Stimulated activated CD4-positive, alpha-beta T cell treated with anti-CD3 and anti-CD28 coated beads, Interleukin-4, amount 100 ng/mL, for 1 hour (primary cell): ENCODE data around the gene VPS41.

Experiments used
- DNase-seq: peaks from one replicate; pipeline ENCODE4 v3.0.0-alpha.2; 2020

The VPS41 gene

DNA sequence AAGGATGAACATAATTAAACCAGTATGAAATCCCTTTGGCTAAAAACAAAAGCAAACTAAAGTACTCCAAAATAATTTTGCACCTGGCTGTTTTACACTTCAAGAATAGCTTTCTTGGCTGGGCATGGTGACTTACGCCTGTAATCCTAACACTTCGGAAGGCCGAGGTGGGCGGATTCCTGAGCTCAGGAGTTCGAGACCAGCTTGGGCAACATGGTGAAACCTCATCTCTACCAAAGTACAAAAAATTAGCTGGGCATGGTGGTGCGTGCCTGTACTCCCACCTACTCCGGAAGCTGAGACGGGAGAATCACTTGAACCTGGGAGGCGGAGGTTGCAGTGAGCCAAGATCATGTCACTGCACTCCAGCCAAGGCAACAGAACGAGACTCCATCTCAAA is 185.7 kb downstream of the VPS41 start:
- no peak for DNase-seq

DNA sequence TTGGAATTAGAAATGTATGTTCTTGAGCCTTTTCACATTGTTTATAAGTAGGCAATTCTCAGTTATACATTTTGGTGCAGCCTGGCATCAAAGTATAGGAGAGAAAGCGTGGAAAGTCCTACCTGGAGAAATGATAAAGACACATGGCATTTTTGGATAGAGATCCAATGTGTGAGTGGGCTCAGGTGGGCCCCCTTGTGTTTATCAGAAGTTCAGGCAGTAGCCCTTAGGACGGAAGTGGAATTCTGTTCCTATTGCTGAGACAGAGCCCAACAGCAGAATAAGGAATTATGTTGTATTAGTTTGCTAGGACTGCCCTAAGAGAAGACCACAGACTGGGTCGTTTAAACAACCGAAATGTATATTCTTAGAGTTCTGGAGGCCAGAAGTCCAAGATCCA is 192.6 kb downstream of the VPS41 start:
- no peak for DNase-seq

DNA sequence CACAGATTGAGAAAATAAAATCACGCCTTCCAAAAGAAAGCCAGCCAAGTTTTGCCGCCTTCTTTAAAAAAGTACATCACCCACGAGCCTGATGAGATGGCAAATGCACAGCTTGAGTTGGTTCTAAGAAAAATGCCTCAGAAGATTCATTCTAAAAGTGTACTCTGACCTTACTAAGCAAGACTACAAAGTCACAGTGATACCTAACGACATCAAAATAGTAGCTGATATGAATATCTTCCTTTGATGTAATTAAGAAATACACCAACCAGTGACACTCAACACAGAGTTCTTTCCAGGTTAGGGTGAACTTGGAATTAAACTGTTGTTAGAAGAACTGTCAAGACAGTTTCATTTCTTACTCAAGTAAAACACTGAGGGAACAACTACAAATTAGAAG is 199.9 kb downstream of the VPS41 start:
- DNase-seq: no peak

DNA sequence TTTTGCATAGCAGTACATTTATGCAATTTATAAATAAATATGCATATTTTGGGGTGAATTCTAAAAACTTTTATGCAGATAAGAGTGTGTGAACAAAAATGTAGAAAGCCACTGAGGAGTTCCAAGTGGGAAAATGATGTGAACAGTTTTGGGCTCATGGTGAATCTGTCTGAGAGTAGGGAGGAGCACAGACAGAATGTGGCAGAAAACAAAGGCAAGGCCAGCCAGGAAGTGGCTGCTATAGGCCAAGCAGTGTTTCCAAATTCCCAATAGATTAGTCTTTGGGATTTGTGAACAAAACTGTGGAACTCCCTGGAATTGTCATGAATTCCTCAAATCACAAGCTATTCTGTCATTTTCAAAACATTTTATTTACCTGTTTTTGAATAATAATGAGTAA is 204.2 kb downstream of the VPS41 start:
- no peak for DNase-seq

DNA sequence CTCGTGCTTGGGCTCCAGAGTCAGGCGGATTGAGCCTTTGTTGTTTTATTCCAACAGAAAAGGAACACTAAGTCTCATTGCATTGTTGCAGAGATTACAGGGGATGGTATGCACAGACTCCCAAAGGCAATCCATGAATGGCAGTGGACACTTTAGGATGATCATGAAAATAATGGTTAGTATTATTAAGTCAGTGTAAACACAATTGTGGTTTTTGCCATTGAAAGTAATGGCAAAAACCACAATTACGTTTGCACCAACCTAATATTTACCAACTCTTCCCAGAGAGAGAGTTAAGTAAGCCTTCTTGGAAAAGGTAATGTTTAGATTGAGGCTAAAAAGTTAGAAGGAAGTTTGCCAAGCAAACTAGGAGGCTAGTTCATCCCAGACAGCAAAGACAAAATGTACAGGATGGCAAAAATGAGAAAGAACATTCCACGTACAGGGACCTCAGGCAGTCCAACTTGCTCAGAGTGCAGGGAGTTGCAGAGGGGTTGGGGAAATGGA is 204.9 kb downstream of the VPS41 start:
- no peak for DNase-seq

DNA sequence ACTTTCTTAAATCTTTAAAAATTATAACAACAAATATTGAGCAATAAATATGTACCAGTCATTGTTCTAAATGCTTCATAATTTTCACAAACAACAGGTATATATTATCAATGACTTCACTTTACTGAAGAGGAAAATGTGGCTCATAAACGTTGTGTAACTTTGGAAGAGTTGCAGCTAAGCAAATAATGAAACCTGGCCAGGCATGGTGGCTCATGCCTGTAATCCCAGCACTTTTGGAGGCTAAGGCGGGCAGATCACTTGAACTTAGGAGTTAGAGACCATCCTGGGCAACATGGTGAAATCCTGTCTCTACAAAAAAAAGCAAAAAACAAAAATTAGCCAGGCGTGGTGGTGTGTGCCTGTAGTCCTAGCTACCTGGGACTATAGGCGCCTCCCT is 205.9 kb downstream of the VPS41 start:
- no peak for DNase-seq

DNA sequence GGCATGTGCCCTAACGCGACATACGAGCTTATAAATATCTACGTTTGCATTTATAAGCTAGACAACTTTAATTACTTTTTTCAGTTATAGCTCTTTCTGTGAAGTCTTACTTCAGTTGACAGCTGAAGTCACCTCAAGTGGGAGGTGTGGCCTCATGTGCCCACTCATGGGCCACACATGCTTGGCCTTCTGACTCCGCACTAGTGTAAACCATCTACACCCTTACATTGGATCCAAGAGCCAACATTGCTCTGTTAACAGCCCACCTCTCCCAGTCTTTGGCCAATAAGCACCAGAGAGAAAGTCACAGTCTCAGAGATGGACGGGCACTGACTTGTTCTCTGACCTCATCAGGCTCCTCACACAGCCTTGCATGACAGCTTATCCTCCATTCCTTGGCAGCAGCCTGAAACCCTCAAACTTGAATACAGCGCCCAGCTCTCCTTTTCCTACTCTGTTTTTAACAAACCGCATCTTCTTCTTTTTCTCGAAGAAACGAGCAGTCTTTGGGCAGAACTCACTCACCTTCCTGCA is 206.9 kb downstream of the VPS41 start:
- DNase-seq: no peak

DNA sequence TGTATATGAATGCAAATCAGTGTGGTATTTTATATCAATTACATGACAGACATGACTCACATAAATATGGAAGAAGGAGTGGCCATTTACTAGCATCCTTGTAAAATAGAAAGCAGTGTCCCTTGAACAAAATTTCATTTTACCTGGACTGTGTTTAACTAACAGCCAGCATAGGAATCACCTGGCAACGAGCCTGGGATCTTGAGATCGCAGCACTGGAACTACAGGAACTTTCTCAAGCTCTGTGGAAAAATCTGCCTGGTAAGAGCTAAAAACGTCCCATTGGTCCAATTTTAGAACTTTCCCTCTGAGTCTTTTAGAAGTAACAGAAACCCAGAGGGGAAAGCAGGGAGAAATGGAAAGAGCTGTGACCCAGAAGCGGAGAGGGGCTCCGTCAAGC is 208.9 kb downstream of the VPS41 start:
- DNase-seq: no peak

DNA sequence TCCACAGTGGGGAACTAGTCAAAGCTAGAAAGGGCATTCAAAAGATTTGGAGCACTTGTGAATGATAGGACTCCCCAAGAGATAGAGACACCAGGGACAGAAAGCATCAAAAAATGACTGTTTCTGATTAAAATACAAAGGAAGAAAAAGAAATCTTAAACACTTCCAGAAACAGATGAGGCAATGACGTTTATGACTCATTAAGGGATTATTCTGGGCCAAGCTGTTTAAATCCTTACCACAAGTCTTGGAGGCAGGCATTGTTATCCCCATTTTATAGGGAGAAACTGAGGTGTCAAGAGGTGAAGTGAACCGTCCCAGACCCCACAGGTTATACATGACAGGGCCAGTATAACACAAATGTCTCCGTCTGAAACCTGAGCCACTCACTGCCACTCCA is 209.5 kb downstream of the VPS41 start:
- DNase-seq: no peak

DNA sequence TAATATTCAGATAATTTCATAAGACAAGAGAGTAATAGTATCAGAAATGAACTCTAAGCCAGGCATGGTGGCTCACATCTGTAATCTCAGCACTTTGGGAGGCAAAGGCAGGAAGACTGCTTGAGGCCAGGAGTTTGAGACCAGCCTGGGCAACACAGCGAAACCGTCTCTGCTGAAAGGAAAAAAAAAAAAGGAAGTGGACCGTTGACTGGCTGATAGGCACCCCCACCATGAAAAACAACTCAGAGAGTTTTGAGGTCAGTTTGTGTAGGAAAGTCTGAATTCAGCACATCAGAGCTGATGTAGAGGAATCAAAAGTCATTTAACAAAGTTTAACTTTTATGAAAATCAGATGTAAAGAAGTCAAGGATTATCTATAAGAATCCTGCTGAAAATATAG is 214.7 kb downstream of the VPS41 start:
- DNase-seq: no peak

DNA sequence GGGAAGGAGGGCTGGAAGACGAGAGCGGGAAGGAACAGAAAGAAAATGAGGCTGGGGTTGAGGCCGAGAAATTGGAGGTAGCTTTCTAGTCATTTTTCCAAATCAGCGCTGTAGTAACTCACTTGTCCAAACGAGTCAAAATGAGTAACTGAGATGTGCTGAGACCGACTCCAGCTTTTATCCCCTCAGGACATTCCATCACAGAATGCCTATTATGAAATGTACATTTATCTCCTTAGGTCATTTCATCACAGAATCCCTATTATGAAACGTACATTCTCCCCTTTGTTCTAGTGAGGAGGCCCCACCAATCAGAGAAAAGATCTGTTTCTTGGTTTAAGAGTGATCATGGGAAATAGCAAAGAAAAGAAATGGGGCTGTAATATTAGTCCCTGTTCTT is 222.1 kb downstream of the VPS41 start:
- DNase-seq: no peak

DNA sequence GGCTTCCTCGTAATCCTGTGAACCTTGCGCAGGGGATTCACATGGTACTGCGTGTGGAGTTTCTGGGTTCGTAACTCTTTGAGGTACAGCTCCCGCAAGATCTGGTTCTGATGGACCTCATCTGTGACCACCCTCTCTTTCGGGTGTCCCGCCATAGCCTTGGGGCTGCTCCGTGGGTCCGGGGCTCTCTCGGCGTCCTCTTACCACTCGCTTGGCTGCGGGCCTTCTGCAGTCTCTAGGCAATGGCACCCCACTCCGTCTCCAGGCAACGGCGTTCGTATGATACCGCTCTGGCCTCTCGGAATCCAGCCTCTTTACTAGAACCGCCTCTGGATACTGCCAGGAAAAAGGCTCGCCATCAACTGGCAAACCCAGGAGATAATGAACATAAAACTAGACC is 223.1 kb downstream of the VPS41 start:
- no peak for DNase-seq

DNA sequence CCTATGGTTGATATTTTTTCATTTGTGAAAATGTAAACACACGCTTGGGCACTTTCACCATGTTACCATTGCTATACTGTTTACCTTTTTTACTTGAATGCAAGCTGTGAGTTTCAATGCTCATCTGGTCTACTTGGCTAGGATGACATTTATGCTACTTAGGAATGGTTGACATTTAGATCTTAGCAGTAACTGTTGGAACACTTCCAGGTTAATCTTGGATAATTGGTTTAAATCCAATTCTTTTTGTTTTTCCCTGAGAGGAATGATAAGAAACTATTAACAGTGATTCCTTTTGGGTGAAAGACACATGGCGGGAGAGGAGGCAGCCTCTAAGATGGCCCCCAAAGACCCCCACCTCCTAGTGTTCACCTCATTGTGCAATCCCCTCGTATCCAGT is 226.4 kb downstream of the VPS41 start:
- DNase-seq: no peak

DNA sequence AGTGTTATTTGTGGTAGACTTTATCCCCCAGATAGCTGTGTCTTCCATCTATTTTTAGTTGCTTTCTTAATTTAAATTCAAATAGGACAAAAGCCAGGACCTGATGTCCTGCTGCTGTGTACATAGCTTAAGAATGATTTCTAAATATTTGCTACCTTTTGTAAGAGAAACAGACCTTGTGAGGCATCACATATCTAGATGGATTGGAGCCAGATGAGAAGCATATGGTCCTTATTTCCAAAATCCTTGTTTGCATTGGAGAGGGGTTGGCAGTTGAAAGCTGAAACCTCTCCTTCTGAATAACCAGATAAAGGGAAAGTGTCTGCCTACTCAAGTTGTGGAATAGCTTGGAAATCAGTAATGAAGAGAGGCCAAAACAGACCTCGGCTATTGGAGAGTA is 227.1 kb downstream of the VPS41 start:
- DNase-seq: no peak

DNA sequence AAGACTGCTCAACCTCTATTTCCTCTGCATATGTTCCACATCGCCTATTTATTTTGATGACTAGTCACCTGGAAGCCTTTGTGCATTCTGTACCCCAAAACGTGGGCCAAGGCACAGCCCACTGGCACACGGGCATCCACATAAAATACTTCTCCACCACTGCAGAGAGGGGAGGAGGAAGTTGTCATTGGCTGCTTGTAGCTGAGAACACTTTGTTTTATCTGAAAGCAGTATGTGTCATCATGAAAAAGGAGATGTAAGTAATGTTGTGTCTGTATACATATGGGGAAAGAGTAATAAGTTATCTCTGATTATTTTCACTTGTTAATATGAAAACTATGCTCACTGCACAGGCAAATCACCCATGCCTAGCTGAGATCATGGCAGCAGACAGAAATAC is 229.6 kb downstream of the VPS41 start:
- DNase-seq: no peak

DNA sequence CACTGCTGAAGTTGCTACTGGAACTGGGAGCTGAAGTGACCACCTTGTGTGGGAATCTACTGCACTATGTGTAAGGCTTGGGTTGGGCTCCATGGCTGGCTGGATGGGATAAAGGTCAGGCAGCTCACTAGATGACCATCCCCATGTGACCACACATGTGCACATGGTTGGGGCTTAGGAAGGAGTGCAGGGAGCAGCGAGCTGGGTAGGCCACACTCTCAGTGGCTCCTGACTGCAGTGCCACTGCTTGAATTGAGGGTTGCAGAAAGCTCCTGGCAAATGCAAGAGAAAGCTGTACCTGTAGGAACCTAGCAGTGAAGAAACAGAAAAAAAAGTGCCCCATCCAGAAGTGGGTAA is 230.3 kb downstream of the VPS41 start:
- no peak for DNase-seq

DNA sequence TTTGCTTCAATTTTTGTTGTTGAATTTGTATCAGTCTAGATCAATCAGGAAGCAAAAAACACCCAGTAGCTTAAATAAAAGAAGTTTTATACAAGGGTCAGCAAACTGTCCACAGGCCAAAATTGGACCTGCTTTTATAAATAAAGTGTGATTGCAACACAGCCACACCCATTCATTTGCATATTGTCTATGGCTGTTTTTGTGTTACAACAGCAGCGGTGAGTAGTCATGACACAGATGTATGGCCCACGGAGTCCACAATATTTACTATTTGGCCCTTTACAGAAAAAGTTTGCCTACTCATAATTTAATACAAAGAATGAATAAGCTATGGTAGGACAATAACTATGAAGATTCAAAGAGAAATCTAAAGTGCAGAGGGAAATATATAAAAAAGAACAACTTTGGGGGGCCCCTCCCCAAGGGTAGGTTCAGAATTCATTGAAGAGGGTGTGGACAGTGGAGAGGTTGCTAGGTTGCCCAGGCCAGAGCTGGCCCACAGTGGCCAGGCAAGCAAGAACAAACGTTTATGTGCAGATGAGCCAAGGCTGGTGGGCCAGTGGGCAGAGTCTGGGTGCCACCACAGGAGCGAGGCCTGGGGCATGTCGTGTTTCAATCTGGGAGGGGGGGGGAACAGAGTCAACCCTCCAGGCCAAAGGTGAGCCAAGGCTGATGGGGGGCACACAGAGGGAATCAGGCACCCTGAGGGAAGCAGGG is 230.9 kb downstream of the VPS41 start:
- no peak for DNase-seq

DNA sequence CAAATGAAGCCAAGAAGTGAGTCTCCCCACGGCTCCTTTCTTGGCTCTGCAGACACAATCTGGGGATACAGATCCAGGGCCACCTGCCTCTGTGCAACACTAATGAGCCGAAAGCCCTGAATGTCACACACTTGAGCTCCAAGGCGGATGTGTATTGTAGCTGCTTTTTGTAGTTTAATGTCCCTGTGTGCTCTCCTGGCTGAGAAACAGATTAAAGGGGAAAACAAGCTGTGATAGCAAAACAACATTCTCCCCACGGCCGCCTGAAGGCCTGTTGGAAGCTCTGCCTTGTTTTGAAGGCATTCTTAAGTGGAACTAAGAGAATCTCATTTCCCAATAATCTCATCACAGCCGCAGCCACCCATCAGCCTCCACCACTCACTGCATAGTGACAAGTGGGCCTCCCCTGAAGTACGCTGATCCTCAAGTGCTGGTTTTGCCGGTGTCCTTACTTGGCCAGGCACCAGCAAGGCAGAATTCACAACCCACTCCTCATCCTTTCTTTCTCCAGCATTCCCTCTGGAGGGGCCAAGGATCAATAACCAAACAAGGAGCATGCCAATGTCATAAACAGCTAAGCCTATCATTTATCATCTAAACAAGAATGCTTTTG is 233.4 kb downstream of the VPS41 start:
- no peak for DNase-seq

DNA sequence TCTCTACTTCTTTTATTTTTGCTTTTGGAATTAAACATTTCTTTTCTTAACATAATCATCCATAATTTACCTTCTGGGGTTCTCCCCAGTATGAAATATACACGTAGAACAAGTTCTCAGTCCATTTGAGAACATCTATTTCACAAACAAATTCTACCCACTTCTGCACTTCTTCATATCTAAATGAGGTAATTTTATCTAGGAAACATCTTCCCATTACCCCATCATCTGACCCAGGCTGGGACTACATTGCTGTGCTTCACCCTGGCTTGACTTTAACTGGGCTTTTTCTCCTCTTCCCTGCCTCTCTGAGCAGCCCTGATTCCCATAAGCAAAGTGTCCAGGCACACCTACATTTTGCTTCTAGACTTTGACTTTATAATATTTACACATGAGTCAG is 234.5 kb downstream of the VPS41 start:
- DNase-seq: no peak

DNA sequence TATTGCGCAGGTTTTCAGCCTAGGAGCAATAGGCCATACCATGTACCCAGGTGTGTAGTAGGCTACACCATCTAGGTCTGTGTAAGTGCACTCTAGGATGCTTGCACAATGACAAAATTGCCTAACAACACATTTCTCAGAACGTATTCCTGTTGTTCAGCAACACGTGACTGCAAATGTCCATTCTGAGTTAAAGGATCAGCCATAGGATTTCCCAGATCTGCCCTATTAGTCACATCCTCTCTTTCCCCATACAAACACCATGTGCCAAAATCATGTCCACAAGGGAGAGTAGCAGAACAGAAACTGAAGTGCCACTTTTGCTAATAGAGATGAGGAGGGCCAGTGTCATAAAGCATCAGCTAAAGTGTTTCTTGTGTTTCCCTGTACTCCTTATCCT is 235.2 kb downstream of the VPS41 start:
- no peak for DNase-seq
